HG03469 (cell line): ENCODE measurements around the gene CRELD2.

ENCODE experiments used
- ATAC-seq: cut with Tn5 transposase; IDR thresholded peaks from one replicate; pipeline ENCODE4 v1.9.1; 2021; ENCODE audit warnings: mild to moderate bottlenecking, moderate library complexity, moderate number of reproducible peaks; ENCODE audit not compliant: unreplicated experiment

The CRELD2 gene

DNA sequence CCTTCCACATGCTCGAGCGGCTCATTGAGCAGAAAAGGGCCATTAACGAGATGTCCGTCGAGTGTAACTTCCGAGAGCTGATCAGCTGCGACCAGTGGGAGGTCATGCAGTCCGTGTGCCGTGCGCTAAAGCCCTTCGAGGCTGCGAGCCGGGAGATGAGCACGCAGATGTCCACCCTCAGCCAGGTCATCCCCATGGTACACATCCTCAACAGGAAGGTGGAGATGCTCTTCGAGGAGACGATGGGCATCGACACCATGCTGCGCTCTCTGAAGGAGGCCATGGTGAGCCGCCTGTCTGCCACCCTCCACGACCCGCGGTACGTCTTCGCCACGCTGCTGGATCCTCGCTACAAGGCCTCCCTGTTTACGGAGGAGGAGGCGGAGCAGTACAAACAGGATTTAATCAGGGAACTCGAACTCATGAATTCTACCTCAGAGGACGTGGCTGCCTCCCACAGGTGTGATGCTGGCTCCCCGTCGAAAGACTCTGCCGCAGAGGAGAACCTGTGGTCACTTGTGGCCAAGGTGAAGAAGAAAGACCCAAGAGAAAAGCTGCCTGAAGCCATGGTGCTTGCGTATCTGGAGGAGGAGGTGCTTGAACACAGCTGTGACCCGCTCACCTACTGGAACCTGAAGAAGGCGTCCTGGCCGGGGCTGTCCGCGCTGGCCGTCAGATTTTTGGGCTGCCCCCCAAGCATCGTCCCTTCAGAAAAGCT is 31.9 kb upstream of the CRELD2 start:
- ATAC-seq = no peak

DNA sequence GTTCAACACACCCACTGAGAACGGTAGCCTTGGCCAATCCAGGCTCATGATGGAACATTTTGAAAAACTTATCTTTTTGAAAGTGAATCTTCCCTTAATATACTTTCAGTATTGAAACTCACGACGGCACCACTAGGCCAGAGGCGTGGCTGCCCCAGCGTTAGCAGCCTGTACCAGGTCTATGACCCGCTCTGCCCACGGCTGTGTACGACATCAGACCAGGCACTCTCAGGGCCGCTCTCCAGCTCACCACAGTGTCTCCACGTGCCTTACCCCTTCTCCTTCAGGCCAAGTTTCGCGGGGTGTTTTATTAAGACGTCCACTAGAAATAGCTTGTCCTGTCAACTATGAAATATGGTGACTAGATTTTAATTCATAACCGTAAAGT is 31.4 kb upstream of the CRELD2 start:
- no peak for ATAC-seq

DNA sequence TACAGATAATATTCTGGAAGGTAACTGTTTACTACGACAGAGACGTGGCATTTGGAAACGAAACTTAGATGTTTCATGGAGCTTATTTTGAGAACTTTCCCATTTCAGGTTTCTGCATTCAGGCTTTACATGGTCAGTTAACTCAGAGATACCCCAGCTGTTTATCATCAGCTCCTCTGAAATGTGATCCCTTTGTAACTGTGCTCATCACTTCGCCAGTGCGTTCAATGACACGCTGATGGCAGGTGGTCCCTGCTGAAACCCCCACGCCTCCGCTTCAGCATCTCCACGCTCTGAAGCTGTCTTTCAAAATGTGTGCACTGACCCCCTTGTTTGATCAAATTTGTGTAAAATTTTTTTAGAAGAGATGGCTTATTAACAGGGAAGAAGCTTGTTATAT is 30.7 kb upstream of the CRELD2 start:
- no peak for ATAC-seq

DNA sequence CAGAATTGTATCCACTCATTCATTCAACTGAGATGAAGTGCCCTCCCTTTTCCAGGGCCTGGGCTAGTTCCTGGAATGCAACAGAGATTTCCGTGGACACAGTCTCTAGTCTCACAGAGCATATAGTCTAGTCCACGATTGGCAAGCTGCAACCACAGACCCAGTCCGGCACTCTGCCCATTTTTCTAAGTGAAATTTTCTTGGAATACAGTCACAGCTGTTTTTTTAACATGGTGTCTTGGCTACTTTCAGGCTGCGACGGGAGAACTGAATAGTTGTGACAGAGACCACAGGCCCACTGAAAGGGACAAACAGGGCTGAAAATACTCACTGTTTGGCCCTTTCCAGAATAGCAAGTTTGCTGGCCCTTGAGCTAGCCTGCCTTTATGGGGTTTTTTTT is 29.4 kb upstream of the CRELD2 start:
- ATAC-seq = no peak

DNA sequence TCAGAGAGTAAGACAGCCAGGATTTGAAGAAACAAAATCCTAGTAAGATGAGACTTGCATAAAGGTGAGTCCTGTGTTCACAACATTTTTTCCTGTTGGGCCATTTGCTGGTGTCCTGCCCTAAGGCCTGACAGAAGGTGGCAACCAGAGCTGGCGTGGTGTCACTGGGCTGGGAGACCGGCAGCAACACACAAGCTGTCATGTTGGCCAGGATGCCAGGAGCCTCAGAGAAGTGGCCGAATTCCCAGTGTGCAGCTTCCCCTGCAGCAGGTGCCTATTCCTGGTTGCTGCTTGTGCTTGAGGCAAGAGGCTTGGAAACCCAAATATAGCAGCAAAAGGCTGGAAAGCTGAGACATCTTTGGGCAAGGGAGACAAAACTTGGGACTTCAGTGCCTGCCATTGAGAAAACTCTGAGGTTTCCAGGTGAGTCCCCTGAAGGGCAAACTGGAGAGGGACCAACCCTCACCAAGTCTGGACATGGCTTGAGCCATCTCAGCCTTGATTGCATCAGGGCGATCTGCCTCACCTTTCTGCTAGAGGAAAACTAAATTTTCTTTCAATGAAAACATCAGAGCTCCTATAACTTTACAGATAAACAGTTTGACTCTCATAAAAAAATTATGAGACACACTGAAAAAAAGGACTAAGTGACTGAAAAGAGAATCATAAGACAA is 26.1 kb upstream of the CRELD2 start:
- no peak for ATAC-seq

DNA sequence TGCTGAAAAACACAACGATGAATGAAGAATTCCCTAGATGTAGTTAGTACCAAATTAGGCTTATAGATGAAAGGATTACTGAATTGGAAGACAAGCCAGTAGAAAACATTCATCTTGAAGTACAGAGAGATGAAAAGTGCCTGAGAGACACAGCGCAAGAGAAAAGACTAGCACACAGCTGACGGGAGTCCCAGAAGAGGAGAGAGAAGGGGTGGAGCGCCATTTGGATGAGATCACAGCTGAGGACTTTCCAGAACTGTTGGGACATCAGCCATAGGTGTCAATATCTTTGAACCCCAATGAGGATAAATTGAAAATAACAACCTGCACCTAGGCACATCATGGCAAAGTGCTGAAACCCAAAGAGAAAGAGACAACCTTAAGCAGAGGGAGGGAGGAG is 25.4 kb upstream of the CRELD2 start:
- ATAC-seq = no peak

DNA sequence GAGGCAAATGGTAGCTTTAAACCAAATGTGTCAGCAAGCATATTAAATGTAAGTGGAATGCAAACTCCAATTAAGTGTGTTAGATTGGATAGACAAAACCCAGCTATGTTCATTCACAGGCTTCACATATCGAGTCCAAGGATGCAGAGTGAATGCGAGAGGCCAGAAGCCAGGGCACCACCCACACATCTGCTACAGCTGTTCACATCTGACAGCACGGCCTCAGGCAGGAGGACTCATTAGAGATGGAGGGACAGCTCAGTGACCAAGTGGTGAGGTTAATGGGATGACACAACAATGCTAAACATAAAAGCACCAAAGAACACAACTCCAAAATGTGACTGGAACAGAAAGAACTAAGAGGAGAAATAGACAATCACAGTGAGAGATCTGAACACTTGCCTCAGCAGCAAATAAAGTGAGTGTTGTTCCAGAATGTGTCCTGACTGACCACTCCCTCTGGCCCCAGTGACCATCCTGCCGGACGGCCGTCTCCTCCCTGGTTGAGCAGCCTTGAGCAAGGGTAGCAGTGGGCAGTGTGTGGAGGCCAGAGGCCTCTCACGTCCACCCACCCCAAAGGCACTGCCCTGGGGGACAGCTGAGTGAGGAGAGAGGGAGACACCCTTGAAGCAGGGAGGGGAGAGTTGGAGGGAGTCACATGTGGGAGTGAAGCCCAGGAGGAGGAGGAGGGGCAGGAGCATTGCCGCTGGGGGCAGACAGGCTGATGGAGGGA is 23.9 kb upstream of the CRELD2 start:
- ATAC-seq = no peak

DNA sequence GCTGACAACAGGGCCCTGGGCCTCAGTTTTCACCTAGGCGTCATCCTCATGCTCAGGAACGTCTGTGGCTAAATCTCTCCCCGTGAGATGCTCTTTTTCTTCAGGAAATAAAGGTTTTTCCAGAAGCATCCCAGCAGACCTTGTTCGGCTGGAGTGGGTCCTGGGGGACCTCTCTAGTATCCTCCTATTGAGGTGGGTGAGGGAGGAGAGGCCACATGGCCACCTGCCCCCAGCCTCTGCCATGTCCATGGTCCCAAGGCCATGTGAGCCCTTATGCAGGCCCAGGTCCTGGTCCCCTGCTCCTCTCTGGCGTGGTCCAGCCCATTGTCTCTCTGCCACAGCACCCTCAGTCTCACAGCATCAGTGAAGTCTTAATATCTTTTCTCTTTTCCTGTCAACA is 22.2 kb upstream of the CRELD2 start:
- no peak for ATAC-seq

DNA sequence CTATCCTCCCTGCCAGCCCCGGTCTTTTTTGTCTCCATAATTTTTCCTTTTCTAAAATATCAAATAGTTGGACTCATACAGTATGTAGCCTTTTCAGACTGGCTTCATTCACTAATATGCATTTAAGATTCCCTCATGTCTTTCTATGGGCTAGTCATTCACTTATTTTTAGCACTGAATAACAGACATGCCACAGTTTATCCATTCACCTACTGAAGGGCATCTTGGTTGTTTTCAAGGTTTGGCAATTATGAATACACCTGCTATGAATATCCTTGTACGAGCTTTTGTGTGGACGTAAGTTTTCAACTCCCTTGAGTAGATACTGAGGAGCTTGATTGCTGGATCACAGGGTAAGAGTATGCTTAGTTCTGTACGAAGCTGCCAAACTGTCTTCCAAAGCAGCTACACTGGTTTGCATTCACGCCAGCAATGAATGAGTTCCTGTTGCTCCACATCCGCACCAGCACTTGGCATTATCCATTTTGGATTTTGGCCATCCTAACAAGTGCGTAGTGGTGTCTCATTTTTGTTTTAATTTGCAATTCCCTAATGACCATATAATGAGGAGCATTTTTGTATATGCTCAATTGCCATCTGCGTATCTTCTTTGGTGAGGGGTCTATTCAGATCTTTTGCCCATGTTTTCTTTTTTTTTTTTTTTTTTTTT is 21.3 kb upstream of the CRELD2 start:
- ATAC-seq = no peak

DNA sequence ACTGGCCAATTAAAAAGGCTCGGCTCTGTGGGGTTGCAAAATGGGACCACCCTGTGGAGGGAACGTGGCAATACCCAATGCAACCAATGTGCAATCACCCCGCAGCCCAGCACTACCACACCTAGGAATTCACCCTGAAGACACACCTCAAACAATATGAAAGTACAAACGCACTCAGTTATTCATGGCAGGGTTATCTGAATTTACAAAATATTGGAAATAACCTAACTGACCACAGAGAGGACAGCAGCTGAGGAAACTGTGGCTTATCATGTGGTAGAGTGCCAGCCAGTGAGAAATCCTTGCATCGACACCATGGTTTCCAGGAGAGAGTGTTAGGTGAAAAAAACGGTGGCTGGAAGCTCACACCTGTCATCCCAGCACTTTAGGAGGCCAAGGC is 18.9 kb upstream of the CRELD2 start:
- no peak for ATAC-seq

DNA sequence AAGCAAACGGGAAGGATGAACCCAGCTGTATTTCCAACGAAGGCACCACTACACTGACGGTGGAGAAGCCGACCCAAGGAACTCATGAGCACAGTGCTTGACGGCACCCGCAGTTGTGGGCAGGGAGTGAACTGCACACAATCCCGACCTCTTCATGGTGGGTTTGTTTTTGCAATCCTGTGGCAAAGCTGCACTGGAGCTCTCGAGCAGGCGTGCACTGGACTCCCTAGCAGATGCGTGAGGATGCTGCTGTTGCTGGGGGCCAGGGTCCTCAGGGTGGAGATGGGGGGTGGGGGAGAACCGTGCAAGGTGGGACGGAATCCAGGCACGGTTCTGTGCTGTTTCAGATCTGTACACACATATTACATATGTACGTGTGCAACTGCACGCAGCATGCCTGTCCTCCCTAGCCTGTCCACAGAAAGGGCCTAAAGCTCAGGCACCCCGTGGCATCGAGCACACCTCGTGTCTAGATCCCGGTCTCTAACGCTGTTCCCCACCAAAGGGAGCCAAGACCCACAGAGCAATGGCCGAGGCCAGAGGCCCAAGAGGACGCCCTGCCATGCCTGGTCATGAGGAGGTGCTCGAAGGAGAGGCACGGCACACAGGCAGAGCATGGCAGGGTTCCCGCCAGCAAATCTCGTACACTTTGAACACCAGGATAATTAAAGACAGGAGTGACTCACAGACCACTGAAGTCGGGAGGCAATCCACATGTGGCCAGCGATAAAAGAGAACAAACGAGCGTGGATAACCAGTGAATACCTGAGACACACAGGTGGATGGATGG is 17.8 kb upstream of the CRELD2 start:
- no peak for ATAC-seq

DNA sequence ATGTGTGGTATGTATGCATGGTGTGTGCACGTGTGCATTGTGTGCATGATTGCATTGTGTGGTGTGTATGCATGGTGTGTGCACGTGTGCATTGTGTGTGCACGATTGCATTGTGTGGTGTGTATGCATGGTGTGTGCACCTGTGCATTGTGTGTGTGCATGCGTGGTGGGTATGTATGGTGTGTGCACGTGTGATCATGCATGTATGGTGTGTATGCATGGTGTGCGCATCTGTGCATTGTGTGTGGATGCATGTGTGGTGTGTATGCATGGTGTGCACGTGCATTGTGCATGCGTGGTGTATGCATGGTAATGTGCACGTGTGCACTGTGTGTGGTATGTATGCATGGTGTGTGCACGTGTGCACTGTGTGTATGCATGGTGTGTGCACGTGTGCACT is 17.0 kb upstream of the CRELD2 start:
- no peak for ATAC-seq

DNA sequence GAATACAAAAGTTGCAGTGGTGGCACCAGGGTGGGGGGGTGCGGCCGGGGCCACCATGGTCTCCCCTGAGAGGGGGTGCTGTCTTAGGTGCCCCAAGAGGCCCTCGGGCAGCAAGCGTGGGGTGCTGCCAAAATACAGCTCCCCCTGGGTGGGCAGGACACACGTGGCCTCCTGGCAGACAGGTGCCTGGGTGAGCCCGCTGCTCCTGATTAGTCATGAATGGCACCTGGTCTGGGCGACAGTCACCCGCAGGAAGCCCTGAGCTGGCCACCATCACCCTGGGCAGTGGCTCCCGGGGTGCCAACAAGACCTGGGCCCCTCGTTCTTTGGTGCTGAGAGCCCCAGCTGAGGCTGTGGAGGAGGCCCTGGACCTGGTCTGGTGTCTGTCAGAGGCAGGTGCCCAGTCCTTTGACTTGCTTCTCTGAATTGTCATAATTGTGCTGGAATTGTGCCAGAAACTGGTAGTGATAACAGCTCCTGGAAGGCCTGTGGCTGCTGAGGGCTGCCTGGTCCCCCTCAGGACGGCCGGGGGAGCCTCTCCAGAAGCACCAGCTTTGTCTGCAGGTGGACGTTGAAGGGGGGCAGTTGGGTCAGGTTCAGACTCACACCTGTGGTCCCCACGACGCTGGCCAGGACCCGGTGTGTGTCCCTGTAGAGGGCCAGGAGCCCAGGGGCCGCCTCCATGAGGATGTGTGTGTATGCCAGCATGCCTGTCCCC is 15.0 kb upstream of the CRELD2 start:
- ATAC-seq = no peak

DNA sequence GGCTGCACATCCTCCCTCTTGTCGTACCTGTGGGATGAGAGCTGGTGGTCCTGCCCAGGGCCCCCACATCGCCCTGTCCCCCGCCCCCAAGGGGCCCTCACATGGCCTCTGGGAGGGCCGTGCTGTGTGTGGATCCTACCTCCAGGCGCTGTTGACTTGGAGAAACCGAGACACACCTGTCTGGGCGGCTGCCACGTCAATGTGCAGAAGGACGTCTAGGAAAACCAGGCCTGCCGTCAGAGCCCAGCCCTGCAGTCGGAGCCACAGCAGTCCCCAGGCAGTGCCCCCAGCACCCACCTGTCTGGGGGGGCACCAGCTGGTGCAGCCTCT is 14.4 kb upstream of the CRELD2 start:
- no peak for ATAC-seq

DNA sequence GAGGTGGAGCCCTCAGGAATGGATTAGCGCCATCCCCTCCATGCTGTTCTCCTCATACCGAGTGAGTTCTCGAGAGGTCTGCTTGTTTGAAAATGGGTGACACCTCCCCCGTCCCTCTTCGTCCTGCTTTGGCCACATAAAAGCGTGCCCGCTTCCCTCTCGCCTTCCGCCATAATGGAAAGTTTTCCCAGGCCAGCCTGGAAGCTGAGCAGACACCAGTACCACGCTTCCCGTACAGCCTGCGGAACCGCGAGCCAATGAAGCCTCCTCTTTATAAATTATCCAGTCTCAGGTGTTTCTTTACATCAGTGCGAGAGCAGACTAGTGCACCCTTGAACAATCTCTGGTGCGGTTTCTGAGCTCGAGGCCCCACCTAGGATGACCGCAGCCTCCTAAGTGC is 13.0 kb upstream of the CRELD2 start:
- ATAC-seq = no peak

DNA sequence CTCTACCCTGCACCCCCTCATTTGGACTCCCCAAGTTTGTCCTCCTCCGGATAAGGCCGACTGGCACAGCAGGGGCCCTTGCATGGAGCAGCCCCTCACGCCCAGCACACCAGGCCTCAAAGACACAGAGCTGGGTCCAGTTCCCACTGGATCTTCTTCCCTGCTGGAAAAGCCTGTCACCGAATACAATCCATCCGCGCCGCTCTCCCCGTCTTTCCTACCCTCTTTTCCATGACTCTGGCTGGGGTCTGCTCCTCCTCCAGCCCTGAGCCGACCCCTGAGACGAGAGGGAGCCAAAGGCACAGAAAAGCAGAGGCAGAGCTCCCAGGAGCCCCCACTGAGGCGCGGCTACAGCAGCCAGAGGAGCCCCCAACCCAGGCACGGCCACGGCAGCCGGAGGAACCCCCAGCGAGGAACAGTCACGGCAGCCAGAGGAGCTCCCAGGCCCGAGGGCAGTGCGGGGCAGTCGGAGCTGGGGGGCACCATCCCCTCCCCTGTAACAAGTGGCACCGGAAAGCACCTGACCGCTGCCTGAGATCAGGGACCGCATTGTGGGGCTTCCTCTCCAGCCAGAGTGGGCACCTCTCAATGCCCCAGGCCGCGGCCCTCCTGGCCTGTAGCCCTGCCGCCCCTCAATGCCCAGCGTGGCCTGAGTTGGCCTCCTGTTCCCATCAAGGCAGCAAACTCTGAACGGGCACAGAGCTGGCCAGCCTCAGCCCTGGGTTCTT is 12.2 kb upstream of the CRELD2 start:
- ATAC-seq = no peak

DNA sequence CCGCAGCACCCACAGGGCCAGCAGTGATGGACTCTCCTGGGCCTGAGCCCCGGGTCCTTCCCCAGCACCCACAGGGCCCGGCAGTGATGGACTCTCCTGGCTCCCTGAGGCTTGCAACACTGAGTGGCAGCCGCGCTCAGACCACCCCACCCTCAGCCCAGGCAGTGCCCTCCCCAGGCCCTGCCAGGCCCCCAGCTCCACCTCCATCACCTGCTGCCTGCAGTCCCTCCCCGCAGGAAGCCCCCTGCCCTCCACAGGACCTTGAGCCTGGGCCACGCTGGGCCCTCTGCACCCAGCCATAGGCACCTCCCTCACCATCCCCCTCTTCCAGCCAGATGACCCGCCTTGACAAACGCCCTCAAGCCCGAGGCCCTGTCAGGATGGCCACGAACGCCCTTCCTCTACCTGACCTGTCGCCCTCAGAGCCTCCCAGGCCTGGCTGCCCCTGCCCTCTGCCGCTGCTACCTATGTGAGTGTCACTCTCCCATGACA is 11.6 kb upstream of the CRELD2 start:
- no peak for ATAC-seq

DNA sequence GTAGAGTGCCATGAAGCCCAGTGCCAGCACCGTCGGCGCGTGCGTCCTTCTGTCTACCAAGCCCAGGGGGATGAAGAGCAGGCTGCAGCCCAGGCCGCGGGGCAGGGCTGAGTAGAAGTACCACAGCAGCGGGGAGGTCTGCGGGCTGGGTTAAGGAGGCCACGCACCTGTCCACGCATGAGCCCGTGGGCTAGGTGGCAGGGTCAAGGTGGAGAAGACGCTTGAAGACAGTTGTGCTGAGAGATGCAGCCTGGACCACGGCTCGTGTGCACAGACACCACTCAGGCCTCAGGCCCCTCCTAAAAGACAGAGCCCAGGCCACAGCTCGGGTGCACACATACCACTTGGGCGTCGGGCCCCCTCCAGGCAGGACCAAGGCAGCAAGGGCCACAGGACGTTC is 10.6 kb upstream of the CRELD2 start:
- no peak for ATAC-seq

DNA sequence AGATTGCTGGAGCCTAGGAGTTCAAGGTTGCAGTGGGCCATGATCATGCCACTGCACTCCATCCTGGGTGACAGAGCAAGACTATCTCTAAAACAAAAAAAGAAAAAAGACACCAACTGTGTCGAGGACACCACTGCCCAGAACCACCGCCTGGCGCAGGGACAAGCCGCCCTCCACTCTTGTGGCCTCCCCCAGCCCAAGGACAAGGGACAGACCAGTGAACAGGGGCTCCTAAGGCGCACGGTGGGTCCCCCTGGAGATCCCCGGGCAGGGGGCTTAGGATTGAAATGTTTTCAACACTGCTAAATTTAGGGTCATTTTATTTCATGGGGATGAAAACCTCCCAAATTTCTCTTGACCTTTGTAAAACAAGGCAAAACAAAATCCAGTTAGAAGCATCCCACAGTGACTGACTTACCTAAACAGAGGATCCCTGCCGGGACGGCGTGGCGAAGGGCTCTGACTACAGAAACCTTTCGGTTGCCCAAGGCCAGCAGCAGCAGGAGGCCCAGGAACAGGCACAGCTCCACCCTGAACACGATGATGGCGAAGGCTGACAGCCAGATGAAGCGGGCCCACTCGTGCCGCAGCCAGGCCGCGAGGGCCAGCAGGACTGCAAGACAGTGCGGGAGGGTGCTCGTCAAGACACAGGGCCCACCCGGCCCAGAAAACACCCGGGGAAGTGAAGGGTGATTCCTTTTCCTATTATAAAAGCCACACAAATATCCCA is 8.8 kb upstream of the CRELD2 start:
- no peak for ATAC-seq
